Neural cell (in vitro differentiated cells): ENCODE results near the gene RHEX.

Experiments used
- EZH2 ChIP-seq: fragments of 200-600, 300-800 bp; shearing (Covaris generic), sonication (generic); IDR thresholded peaks from 2 replicates; pipeline ENCODE4 v1.6.1; 2014; ENCODE audit warnings: antibody characterized with exemption, low read length, borderline replicate concordance, mild to moderate bottlenecking; ENCODE audit not compliant: insufficient read depth, poor library complexity, severe bottlenecking
- POLR2AphosphoS5 ChIP-seq: IDR thresholded peaks from 2 replicates; pipeline ENCODE4 v1.6.1; 2012
- TAF1 ChIP-seq: IDR thresholded peaks from 2 replicates; pipeline ENCODE4 v1.6.1; 2012; ENCODE audit warnings: low read depth
- TF ChIP-seq, protein P1 (sequence below): fragments of 450-650 bp; IDR thresholded peaks from 2 replicates; pipeline ENCODE4 v1.5.1; 2014; ENCODE audit warnings: antibody characterized with exemption, mild to moderate bottlenecking, moderate library complexity; ENCODE audit not compliant: poor library complexity, severe bottlenecking
- TF ChIP-seq, protein P2 (sequence below): IDR thresholded peaks from 2 replicates; pipeline ENCODE4 v1.6.1; 2012; ENCODE audit warnings: borderline replicate concordance

DNA sequence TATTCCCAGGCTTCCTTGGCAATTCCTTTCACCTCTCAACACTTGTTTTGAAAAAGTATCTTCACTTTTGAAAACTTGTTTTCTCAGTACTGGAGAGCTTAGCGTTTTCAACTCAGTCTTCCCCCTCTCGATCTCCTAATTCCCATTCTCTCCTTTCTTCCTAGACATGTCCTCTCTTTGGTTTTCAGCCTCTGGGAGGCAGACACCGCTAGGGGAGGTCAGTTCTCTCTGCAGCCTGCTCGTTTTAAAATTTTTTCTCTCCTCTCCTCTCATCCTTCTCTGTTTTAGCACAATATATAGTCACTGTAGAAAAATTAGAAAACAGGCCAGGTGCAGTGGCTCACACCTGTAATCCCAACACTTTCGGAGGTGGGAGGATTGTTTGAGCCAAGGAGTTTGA is 12.6 kb upstream of the RHEX start:
- TF ChIP-seq EZH2 (no peak), TAF1 (no peak), POLR2AphosphoS5 (no peak)
- TF ChIP-seq, protein P1, sequence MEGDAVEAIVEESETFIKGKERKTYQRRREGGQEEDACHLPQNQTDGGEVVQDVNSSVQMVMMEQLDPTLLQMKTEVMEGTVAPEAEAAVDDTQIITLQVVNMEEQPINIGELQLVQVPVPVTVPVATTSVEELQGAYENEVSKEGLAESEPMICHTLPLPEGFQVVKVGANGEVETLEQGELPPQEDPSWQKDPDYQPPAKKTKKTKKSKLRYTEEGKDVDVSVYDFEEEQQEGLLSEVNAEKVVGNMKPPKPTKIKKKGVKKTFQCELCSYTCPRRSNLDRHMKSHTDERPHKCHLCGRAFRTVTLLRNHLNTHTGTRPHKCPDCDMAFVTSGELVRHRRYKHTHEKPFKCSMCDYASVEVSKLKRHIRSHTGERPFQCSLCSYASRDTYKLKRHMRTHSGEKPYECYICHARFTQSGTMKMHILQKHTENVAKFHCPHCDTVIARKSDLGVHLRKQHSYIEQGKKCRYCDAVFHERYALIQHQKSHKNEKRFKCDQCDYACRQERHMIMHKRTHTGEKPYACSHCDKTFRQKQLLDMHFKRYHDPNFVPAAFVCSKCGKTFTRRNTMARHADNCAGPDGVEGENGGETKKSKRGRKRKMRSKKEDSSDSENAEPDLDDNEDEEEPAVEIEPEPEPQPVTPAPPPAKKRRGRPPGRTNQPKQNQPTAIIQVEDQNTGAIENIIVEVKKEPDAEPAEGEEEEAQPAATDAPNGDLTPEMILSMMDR: no peak
- TF ChIP-seq, protein P2, sequence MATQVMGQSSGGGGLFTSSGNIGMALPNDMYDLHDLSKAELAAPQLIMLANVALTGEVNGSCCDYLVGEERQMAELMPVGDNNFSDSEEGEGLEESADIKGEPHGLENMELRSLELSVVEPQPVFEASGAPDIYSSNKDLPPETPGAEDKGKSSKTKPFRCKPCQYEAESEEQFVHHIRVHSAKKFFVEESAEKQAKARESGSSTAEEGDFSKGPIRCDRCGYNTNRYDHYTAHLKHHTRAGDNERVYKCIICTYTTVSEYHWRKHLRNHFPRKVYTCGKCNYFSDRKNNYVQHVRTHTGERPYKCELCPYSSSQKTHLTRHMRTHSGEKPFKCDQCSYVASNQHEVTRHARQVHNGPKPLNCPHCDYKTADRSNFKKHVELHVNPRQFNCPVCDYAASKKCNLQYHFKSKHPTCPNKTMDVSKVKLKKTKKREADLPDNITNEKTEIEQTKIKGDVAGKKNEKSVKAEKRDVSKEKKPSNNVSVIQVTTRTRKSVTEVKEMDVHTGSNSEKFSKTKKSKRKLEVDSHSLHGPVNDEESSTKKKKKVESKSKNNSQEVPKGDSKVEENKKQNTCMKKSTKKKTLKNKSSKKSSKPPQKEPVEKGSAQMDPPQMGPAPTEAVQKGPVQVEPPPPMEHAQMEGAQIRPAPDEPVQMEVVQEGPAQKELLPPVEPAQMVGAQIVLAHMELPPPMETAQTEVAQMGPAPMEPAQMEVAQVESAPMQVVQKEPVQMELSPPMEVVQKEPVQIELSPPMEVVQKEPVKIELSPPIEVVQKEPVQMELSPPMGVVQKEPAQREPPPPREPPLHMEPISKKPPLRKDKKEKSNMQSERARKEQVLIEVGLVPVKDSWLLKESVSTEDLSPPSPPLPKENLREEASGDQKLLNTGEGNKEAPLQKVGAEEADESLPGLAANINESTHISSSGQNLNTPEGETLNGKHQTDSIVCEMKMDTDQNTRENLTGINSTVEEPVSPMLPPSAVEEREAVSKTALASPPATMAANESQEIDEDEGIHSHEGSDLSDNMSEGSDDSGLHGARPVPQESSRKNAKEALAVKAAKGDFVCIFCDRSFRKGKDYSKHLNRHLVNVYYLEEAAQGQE: no peak
